ENCODE results near the gene ALOX5. TPM values are rescaled to one million over a fixed set of nuclear protein-coding genes. Genes with fewer than 3 reads are reported as not detected.

ALOX5 gene
- polyA plus RNA-seq, 1 of the 3 experiments (the other 2 are of a cell fraction) = not detected

DNA sequence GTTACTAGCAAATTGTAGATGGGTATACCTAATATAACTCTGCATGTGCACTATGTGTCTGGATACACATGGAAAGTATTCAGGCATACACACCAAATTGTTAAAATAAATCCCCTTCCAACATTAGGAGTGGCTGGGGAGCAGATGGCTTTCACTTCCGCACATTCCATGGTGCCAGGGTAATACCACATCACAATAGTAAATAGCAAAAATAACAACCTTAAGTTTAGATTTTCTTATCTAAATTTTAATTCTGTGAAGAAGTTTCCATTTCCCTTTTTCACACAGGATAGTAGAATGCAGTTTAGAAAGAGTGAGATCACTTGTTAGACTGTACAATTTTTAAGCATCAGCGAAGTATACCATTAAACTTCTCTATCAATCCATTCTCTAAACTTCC, 5.8 kb upstream of the ALOX5 start (continued):
- no peak for TF ChIP-seq FOXM1 (IDR thresholded peaks at IDR 0.05; ENCODE audit: low read depth)
- no peak for TF ChIP-seq EZH2phosphoT487 (IDR thresholded peaks at IDR 0.05; ENCODE audit: borderline replicate concordance, low read depth)
- TF ChIP-seq ELF1 (IDR thresholded peaks at IDR 0.05) = no peak
- TF ChIP-seq TEAD4 (IDR thresholded peaks at IDR 0.05; ENCODE audit: borderline replicate concordance, insufficient read depth) = no peak
- no peak for TF ChIP-seq JUND (IDR thresholded peaks at IDR 0.05)

GRCh38 chr10:45370202-45370955, 3.6 kb upstream of the ALOX5 start:
- POLR2A ChIA-PET = no interaction called here
- 15% methylated on average over 6 of the region's 6 CpGs for WGBS (ENCODE audit: low lambda C conversion rate)
- Histone ChIP-seq H4K20me1 (ENCODE audit: insufficient read depth) (no peaks in the 10 kb centered on the region), H3K9me3 (no peaks in the 10 kb centered on the region), H3K79me2 (ENCODE audit: insufficient read depth) (no peaks in the 10 kb centered on the region), H3F3A (replicated peaks; ENCODE audit: insufficient read depth) (no peaks in the 10 kb centered on the region), H3K9ac (no peak overlapping the region), H3K27me3 (ENCODE audit: insufficient read depth) (peaks cover 34% of the 10 kb centered on the region), H3K36me3 (replicated peaks in 1 of 2; ENCODE audit: control insufficient read depth in 1 of 2, insufficient read depth in 2 of 2, low read length in 1 of 2) (no peaks in the 10 kb centered on the region), H3K4me3 (ENCODE audit: low read depth in 2 of 2, low read length in 1 of 2) (no peak overlapping the region), H3K27ac (ENCODE audit: low read depth in 2 of 2, low read length in 1 of 2) (no peak overlapping the region), H3K4me1 (ENCODE audit: control insufficient read depth in 1 of 2, insufficient read depth in 2 of 2, low read depth in 1 of 2, low read length in 1 of 2) (peaks cover 0 to 2% of the 10 kb centered on the region in 2 experiments; a peak in 1 of 4 replicates), H2AFZ (ENCODE audit: low read depth) (no peak overlapping the region), H3K9me2 (no peaks in the 10 kb centered on the region), H3K4me2 (no peak overlapping the region)
- TF ChIP-seq NRF1 (IDR thresholded peaks at IDR 0.05; ENCODE audit: low read depth, low read length) = no peak
- TF ChIP-seq GABPA (IDR thresholded peaks at IDR 0.05; ENCODE audit: low read depth) = no peak
- TF ChIP-seq FOXM1 (IDR thresholded peaks at IDR 0.05; ENCODE audit: low read depth) = no peak
- no peak for TF ChIP-seq GATA2 (CRISPR knock-in tag; IDR thresholded peaks at IDR 0.05)
- TF ChIP-seq CHD2 (IDR thresholded peaks at IDR 0.05; ENCODE audit: low read length, partially characterized antibody) = no peak
- TF ChIP-seq TEAD4 (IDR thresholded peaks at IDR 0.05; ENCODE audit: borderline replicate concordance, insufficient read depth) = no peak
- TF ChIP-seq FOSL2 (IDR thresholded peaks at IDR 0.05; ENCODE audit: borderline replicate concordance, low read depth) = no peak
- no peak for TF ChIP-seq ELF1 (IDR thresholded peaks at IDR 0.05)
- TF ChIP-seq USF2 (IDR thresholded peaks at IDR 0.05; ENCODE audit: borderline replicate concordance, low read depth, low read length) = no peak
- TF ChIP-seq POLR2AphosphoS5 (IDR thresholded peaks at IDR 0.05; ENCODE audit: low read depth, low read length) = no peak
- TF ChIP-seq MEF2A (IDR thresholded peaks at IDR 0.05; ENCODE audit: borderline replicate concordance, low read depth) = no peak
- TF ChIP-seq CTCF (IDR thresholded peaks at IDR 0.05) = no peak
- TF ChIP-seq USF1 (IDR thresholded peaks at IDR 0.05; ENCODE audit: borderline replicate concordance, low read depth) = no peak
- no peak for TF ChIP-seq EP300 (IDR thresholded peaks at IDR 0.05; ENCODE audit: borderline replicate concordance in 1 of 2, low read depth in 1 of 2, low read length in 1 of 2)
- TF ChIP-seq RFX5 (IDR thresholded peaks at IDR 0.05; ENCODE audit: low read length) = no peak
- TF ChIP-seq FOXJ3 (CRISPR knock-in tag; IDR thresholded peaks at IDR 0.05) = no peak
- no peak for TF ChIP-seq MXI1 (IDR thresholded peaks at IDR 0.05; ENCODE audit: low read depth, low read length)
- TF ChIP-seq TAF1 (IDR thresholded peaks at IDR 0.05; ENCODE audit: borderline replicate concordance, low read depth, low read length) = no peak
- no peak for TF ChIP-seq JUND (IDR thresholded peaks at IDR 0.05)
- no peak for DNase-seq
- CTCF ChIA-PET = interaction anchor here (1.0 kb wide), 1 partner anchor 8 kb away, joined by 3 read pairs; no protein-coding TSS in a partner anchor

Data from SK-N-SH (cell line).